ENCODE results near the gene LCAT.
A peak's percentile ranks its signal among the peaks of the same experiment; 100 is the strongest.
"Not testable (repeated sequence)": the region's sequence is repeated elsewhere in the genome, so short reads cannot be mapped to it uniquely, and the experiment has no call there.

The LCAT gene

GRCh38 chr16:67948015-67948414 is 4.1 kb upstream of the LCAT start:
- DNase-seq (ENCODE audit: low read depth in 1 of 2, low spot score in 1 of 2): no peak

GRCh38 chr16:67946966-67947558 is 3.1 kb upstream of the LCAT start:
- DNase-seq (ENCODE audit: low read depth in 1 of 2, low spot score in 1 of 2): no peak

GRCh38 chr16:67946128-67946569 is 2.2 kb upstream of the LCAT start:
- no peak for DNase-seq (ENCODE audit: low read depth in 1 of 2, low spot score in 1 of 2)

- DNase-seq (ENCODE audit: low read depth in 1 of 2, low spot score in 1 of 2): no peak
These were observed 1.5 kb upstream of the LCAT start for GRCh38 chr16:67945392-67945933.

- no peak for DNase-seq (ENCODE audit: low read depth in 1 of 2, low spot score in 1 of 2)
These were observed 921 bp upstream of the LCAT start for GRCh38 chr16:67944690-67945391.

GRCh38 chr16:67943256-67943618 is 683 bp downstream of the LCAT start:
- no peak for DNase-seq (ENCODE audit: low read depth in 1 of 2, low spot score in 1 of 2)

- no peak for DNase-seq (ENCODE audit: low read depth in 1 of 2, low spot score in 1 of 2)
These were observed 1.2 kb downstream of the LCAT start for GRCh38 chr16:67942510-67943255.

GRCh38 chr16:67942200-67942509 is 1.8 kb downstream of the LCAT start:
- no peak for DNase-seq (ENCODE audit: low read depth in 1 of 2, low spot score in 1 of 2)

GRCh38 chr16:67941469-67942199 is 2.3 kb downstream of the LCAT start:
- no peak for DNase-seq (ENCODE audit: low read depth in 1 of 2, low spot score in 1 of 2)

- no peak for DNase-seq (ENCODE audit: low read depth in 1 of 2, low spot score in 1 of 2)
These were observed 3.4 kb downstream of the LCAT start for GRCh38 chr16:67940446-67941089.

- DNase-seq (ENCODE audit: low read depth in 1 of 2, low spot score in 1 of 2): no peak
These were observed 4.1 kb downstream of the LCAT start for GRCh38 chr16:67939507-67940445.

- not testable (repeated sequence) for DNase-seq (ENCODE audit: low read depth in 1 of 2, low spot score in 1 of 2)
These were observed 6.2 kb downstream of the LCAT start for GRCh38 chr16:67937713-67938112.

GRCh38 chr16:67936880-67937605 is 6.9 kb downstream of the LCAT start:
- peak in 1 of 2 donors; percentile 57 for DNase-seq (ENCODE audit: low read depth in 1 of 2, low spot score in 1 of 2)

GRCh38 chr16:67936124-67936879 is 7.6 kb downstream of the LCAT start, which contains the start of gene PSMB10:
Gene PSMB10, minus strand, starts transcription at chr16:67936850. Its CDS starts 101 bp downstream, at chr16:67936749.
- DNase-seq (ENCODE audit: low read depth in 1 of 2, low spot score in 1 of 2): peak in 1 of 2 donors; percentile 50

- DNase-seq (ENCODE audit: low read depth in 1 of 2, low spot score in 1 of 2): peak; percentile 81 to 92
These were observed 8.4 kb downstream of the LCAT start for GRCh38 chr16:67935402-67936123.

- no peak for DNase-seq (ENCODE audit: low read depth in 1 of 2, low spot score in 1 of 2)
These were observed 8.9 kb downstream of the LCAT start for GRCh38 chr16:67935101-67935401.

GRCh38 chr16:67934306-67935100 is 9.4 kb downstream of the LCAT start:
- no peak for DNase-seq (ENCODE audit: low read depth in 1 of 2, low spot score in 1 of 2)
